ENCODE measurements around the gene GADD45B.

DNA sequence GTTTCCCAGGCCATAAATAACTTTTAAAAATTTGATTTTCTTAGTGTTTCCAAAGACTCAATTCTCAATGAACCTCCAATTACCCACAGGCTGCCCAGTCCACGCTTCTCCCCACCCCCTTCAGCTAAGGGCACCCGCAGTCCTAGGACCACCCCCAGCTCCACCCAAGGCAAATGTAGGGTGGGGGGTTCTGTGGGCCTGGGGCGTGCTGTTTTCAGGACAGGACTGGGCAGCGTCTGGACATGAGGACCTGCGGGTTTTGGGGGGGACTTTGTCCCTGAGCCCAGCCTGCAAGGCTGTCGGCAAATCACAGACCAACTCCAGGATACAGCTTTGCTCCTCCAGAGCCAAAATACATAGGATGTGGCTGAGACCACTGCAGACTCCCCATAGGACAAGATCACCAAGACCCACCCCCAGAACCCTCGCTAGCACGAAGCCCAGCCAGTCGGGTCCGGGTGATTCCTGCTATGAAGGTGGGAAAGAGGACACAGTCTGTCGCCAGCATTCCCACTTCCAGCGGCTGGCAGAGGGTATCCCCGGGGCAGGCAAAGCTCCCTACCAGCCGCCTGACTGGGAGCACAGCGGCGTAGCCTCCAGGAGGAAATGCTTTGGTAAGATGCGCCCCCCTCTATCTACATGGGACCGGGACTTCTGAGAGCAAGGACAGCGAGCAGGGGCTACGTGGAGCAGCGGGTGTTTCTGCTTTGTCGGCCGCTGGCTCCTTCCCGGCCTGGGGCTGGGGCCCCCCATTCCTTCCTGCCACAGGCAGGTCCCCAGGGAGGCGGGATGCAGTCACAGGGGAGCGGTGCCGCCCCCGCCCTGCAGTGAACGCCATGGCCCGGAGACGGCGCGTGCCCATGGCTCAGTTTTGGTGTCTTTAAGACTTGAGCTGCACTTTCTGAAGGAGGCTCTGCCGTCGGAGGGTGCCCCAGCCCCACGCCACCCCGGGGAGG lies 46.9 kb upstream of the GADD45B start:
- TF ChIP-seq, protein P1, sequence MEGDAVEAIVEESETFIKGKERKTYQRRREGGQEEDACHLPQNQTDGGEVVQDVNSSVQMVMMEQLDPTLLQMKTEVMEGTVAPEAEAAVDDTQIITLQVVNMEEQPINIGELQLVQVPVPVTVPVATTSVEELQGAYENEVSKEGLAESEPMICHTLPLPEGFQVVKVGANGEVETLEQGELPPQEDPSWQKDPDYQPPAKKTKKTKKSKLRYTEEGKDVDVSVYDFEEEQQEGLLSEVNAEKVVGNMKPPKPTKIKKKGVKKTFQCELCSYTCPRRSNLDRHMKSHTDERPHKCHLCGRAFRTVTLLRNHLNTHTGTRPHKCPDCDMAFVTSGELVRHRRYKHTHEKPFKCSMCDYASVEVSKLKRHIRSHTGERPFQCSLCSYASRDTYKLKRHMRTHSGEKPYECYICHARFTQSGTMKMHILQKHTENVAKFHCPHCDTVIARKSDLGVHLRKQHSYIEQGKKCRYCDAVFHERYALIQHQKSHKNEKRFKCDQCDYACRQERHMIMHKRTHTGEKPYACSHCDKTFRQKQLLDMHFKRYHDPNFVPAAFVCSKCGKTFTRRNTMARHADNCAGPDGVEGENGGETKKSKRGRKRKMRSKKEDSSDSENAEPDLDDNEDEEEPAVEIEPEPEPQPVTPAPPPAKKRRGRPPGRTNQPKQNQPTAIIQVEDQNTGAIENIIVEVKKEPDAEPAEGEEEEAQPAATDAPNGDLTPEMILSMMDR (IDR thresholded peaks at IDR 0.05; ENCODE audit: extremely low read depth in 1 of 2, insufficient read depth in 1 of 2, low read depth in 1 of 2, low read length in 2 of 2) = no peak
- no peak for TF ChIP-seq EZH2 (IDR thresholded peaks at IDR 0.05; ENCODE audit: borderline replicate concordance, low read depth, low read length, severe bottlenecking)
- TF ChIP-seq POLR2A (IDR thresholded peaks at IDR 0.05; ENCODE audit: low read depth, low read length) = no peak
- TF ChIP-seq, protein P2, sequence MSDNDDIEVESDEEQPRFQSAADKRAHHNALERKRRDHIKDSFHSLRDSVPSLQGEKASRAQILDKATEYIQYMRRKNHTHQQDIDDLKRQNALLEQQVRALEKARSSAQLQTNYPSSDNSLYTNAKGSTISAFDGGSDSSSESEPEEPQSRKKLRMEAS (IDR thresholded peaks at IDR 0.05; ENCODE audit: insufficient read depth, insufficient read length) = no peak
- TF ChIP-seq MYC (IDR thresholded peaks at IDR 0.05; ENCODE audit: low read depth, low read length) = no peak

All from endothelial cell of umbilical vein (primary cell).